Pancreas (tissue), 10 donors: ENCODE data around the gene ZSCAN20. TPM values are rescaled to one million over a fixed set of nuclear protein-coding genes. Genes with fewer than 3 reads are reported as not detected.

Experiments
- ATAC-seq, 4 donors: fragments of 200-7000 bp; cut with Tn5 transposase; one replicate each; pipeline versions ENCODE4 v1.8.0 to v1.9.1; 2020; ENCODE audit warnings: mild to moderate bottlenecking in 4 of 4, moderate library complexity in 4 of 4
- DNase-seq, 6 donors: peaks; one replicate each; pipeline ENCODE4 v3.0.0-alpha.2; 2020
- FAIRE-seq: peaks from 2 replicates; lab custom pipeline; 2012; peaks lifted over from hg19 to GRCh38; lab: Jason Lieb, UNC
- H3K27ac ChIP-seq, 4 donors: fragments of 200-600 bp; sonication (generic); 1 replicate in 3 of 4; 2 replicates in 1 of 4; pipeline versions ENCODE4 v1.5.0 to v1.8.0; 2020
- H3K27me3 ChIP-seq, 4 donors: fragments of 200-600 bp; one replicate each; pipeline ENCODE4 v1.8.0; 2021
- H3K36me3 ChIP-seq, 3 donors: fragments of 200-600 bp; sonication (generic) in 1 of 3; one replicate each; pipeline versions ENCODE4 v1.5.0 to v1.8.0; 2020 to 2021
- H3K4me1 ChIP-seq, 3 donors: fragments of 200-600 bp; one replicate each; pipeline ENCODE4 v1.8.0; 2021
- H3K4me3 ChIP-seq, 4 donors: fragments of 200-600 bp; sonication (generic) in 2 of 4; one replicate each; pipeline versions ENCODE4 v1.5.0 to v1.8.0; 2020 to 2021
- H3K9me3 ChIP-seq, 4 donors: fragments of 200-600 bp; one replicate each; pipeline ENCODE4 v1.8.0; 2021
- WGBS, 2 donors: extraction: QIAGEN DNeasy Blood & Tissue Kit; methylation state at CpG; one replicate each; pipeline ENCODE4 v1.1.7; 2013; 5-methylcytosine and 5-hydroxymethylcytosine counted together
- intact Hi-C, 3 donors: fragments of 100-400 bp; cut with DNase I; formaldehyde crosslinking; loops; one replicate each; pipeline versions ENCODE4 v1.11.1 to v1.14.2; 2022
- polyA plus RNA-seq, 2 donors: library from polyadenylated mRNA; stranded (reverse); fragments of 200-250 nt; gene quantifications; one replicate each; pipeline ENCODE4 v1.2.3, GENCODE V29; 2013
- total RNA-seq, 6 donors: library from RNA; stranded (reverse); fragmentation: NEBNext Ultra II Directional in 4 of 6; extraction: Animal tissue kit (Norgen Biotek cat#: 25700) in 4 of 6; gene quantifications; one replicate each; pipeline versions ENCODE4 v1.2.1 to v1.2.4, GENCODE V29; 2021 to 2023
- TF ChIP-seq, protein P1 (sequence below), 4 donors: fragments of 200-600 bp; sonication (generic) in 3 of 4; IDR thresholded peaks; one replicate each; pipeline versions ENCODE4 v1.5.0 to v1.8.0; 2021; ENCODE audit warnings: antibody characterized with exemption in 4 of 4
- donor health status: healthy with polysubstance abuse.
- donor health status: DM: no; HTN: no; CAD: no; lungs with moderate emphysema.
- donor health status: DM: no; HTN: no; CAD: no.
- donor health status: control.
- donor health status: control.
- donor health status: Bipolar disorder and iron deficiency.
- donor health status: DM: yes; HTN: yes; CAD: no.
- donor health status: DM: no; HTN: no; CAD: no.
- donor health status: DM: no; HTN: no; CAD: no.
- donor health status: DM: yes; HTN: yes; CAD: no.

The ZSCAN20 gene
- total and polyA plus RNA-seq, 8 donors = 0.68 to 3.4 (median 1.8) TPM

DNA sequence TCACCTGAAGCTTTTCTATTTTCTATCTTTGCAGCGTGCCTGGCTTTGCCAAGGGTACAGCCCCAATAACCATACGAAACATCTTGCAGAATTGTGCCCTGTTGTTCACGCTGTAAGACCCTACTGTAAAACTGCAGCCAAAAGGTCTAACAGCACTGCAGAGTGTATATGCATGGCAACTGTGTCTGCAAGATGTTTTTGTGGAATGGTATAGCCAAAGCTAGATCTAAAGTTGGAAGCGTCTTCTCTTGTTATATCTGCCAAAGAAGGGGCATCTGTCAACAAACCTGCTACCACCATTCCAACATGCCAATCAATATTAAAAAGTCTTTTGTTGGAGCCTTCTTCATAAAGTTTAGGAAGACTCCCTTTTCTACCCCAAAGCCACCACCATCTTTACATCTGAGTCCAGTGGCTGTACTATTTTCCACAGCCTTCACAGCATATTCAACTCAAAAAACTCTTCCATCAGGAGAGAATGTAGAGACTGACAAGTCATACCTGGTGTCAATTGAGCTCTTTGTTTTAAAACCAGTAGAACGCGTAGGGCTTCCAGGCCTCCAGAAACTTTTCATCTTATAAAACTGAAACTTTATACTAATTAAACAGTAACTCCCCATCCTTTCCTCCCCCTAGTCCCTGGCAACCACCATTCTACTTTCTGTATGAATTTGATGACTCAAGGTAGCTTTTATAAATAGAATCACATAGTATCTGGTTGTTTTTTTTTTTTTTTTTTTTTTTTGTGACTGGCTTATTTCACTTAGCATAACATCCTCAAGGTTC lies 40.0 kb downstream of the ZSCAN20 start:
- WGBS, 2 donors = 77 to 85% methylated on average over 6 of the region's 6 CpGs
- intact Hi-C loops = no loop called here
- FAIRE-seq = no peak
- DNase-seq = no peak
- Histone ChIP-seq H3K36me3 (no peaks in the 10 kb centered on the region), H3K9me3 (no peaks in the 10 kb centered on the region), H3K27ac (no peak overlapping the region), H3K27me3 (no peaks in the 10 kb centered on the region), H3K4me1 (no peaks in the 10 kb centered on the region), H3K4me3 (no peak overlapping the region)
- no peak for ATAC-seq
- TF ChIP-seq, protein P1, sequence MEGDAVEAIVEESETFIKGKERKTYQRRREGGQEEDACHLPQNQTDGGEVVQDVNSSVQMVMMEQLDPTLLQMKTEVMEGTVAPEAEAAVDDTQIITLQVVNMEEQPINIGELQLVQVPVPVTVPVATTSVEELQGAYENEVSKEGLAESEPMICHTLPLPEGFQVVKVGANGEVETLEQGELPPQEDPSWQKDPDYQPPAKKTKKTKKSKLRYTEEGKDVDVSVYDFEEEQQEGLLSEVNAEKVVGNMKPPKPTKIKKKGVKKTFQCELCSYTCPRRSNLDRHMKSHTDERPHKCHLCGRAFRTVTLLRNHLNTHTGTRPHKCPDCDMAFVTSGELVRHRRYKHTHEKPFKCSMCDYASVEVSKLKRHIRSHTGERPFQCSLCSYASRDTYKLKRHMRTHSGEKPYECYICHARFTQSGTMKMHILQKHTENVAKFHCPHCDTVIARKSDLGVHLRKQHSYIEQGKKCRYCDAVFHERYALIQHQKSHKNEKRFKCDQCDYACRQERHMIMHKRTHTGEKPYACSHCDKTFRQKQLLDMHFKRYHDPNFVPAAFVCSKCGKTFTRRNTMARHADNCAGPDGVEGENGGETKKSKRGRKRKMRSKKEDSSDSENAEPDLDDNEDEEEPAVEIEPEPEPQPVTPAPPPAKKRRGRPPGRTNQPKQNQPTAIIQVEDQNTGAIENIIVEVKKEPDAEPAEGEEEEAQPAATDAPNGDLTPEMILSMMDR (IDR thresholded peaks at IDR 0.05) = no peak

DNA sequence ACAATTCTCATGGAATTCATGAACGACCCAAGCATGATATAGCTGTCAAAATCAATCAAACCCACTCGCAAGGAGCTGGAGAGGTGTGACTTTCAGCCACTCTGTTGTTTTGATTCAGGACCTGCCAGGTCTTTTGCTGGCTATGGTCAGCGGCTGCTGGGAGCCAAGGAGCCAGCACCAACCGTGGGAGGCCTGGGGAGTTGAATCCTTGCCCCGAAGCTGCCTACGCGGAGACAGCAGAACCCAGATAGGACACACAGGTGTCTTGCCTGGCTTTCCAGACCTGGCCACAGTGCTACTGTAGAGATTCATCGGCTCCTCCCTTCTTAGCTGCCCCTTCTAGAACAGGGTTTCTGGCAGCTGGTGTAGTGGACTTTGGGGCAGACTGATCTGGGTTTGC lies 42.7 kb downstream of the ZSCAN20 start:
- ATAC-seq = no peak
- no peak overlapping the region for H3K27ac ChIP-seq
- no peak for FAIRE-seq
- DNase-seq = no peak
- no peaks in the 10 kb centered on the region for H3K27me3 ChIP-seq
- TF ChIP-seq, protein P1 (IDR thresholded peaks at IDR 0.05) = no peak
- intact Hi-C loops = no loop called here
- WGBS, 2 donors = 75 to 77% methylated on average over 8 of the region's 8 CpGs
- no peak overlapping the region for H3K4me3 ChIP-seq
- H3K4me1 ChIP-seq = no peaks in the 10 kb centered on the region
- H3K36me3 ChIP-seq = no peaks in the 10 kb centered on the region
- no peaks in the 10 kb centered on the region for H3K9me3 ChIP-seq

DNA sequence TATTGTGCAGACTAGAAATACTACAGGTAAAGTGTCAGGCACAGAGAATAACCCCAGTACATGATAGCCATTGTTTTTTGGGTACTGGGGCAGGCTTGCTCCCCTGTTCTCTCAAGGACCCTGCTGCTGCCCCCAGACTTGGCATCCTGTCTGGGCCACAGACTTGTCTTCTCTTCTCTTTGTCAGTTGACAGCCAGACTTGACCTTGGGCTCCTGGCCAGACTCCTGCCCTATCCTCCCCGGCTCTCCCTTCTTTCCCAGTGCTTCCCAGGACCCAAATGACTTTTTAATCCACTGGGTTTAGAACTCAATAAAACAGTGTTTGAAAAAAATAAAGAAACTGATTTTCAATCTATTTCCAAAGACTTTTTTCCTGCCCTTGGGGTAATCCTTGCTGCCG lies 43.2 kb downstream of the ZSCAN20 start:
- H3K27ac ChIP-seq = no peak overlapping the region
- no peaks in the 10 kb centered on the region for H3K9me3 ChIP-seq
- no peaks in the 10 kb centered on the region for H3K36me3 ChIP-seq
- H3K4me3 ChIP-seq = no peak overlapping the region
- ATAC-seq (no peak), FAIRE-seq (no peak), DNase-seq (no peak)
- TF ChIP-seq, protein P1 (IDR thresholded peaks at IDR 0.05) = no peak
- 60% methylated on average over 2 of the region's 2 CpGs for WGBS, 2 donors
- intact Hi-C loops = no loop called here
- H3K27me3 ChIP-seq = no peaks in the 10 kb centered on the region
- no peaks in the 10 kb centered on the region for H3K4me1 ChIP-seq

DNA sequence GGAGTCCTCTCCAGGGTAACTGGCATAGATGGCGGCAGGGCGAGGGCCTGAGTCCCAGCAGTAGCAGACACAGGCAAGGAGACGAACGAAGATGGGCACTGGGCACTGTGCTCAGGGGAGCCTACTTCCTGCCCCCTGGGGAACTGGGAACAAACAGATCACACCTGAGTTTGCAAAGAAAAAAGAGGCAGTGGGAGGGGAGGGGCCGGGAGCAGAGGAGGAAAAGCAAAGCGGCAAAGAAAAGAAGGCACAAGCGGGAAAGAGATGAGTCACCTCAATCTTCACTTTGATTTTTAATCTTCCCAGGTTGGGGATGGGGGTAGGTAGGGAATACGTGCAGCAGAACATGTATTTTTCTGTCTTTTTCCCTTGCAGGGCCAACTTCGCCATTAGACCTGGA lies 44.0 kb downstream of the ZSCAN20 start:
- ATAC-seq (no peak), FAIRE-seq (no peak), DNase-seq (no peak)
- TF ChIP-seq, protein P1 (IDR thresholded peaks at IDR 0.05) = no peak
- H3K27me3 ChIP-seq = no peaks in the 10 kb centered on the region
- no peak overlapping the region for H3K4me3 ChIP-seq
- intact Hi-C loops = no loop called here
- H3K36me3 ChIP-seq = no peaks in the 10 kb centered on the region
- no peak overlapping the region for H3K27ac ChIP-seq
- H3K4me1 ChIP-seq = no peaks in the 10 kb centered on the region
- H3K9me3 ChIP-seq = no peaks in the 10 kb centered on the region
- WGBS, 2 donors = 91% methylated on average over 9 of the region's 9 CpGs

DNA sequence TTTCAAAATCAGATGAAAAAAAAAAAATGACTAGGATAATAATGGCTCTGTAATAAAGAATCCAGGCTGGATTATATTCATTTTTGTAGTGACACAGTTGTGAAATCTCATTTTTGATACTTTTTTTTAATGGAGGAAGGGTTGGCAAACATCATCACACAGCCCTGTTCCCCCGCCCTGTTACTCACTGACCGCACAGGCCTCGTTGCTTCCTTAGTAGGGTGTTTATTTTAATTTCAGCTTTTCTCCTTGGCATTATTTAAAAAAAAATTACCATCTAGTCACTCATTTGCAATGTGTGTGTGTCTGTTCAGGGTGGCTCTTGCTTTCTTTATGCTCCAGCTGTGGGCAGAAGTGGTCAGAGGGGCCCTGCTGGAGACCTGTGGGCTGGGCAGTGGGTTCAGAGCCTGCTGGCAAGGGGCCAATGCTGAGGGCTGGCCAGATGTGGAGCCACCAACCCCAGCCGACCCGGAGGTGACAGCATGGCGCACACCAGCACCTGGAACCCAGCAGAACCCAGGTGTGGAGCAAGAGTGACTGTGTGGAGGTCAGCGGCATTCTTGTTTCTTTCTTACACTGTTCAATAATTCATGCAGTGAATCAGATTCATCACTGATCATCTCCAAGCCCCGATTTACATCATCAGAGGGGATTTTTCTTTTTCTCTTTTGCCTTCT lies 44.6 kb downstream of the ZSCAN20 start:
- Histone ChIP-seq H3K4me3 (no peak overlapping the region), H3K4me1 (no peaks in the 10 kb centered on the region), H3K36me3 (no peaks in the 10 kb centered on the region), H3K9me3 (no peaks in the 10 kb centered on the region), H3K27ac (no peak overlapping the region), H3K27me3 (no peaks in the 10 kb centered on the region)
- WGBS, 2 donors = 75 to 82% methylated on average over 8 of the region's 8 CpGs
- no peak for DNase-seq
- ATAC-seq = no peak
- no peak for FAIRE-seq
- intact Hi-C loops = no loop called here
- TF ChIP-seq, protein P1 (IDR thresholded peaks at IDR 0.05) = no peak
